Measurements from ENCODE around the gene TOPBP1. TPM values are rescaled to one million over a fixed set of nuclear protein-coding genes. Genes with fewer than 3 reads are reported as not detected.

TOPBP1 gene
- total RNA-seq, 1 experiment from 2014 or later = 34.3 TPM

DNA sequence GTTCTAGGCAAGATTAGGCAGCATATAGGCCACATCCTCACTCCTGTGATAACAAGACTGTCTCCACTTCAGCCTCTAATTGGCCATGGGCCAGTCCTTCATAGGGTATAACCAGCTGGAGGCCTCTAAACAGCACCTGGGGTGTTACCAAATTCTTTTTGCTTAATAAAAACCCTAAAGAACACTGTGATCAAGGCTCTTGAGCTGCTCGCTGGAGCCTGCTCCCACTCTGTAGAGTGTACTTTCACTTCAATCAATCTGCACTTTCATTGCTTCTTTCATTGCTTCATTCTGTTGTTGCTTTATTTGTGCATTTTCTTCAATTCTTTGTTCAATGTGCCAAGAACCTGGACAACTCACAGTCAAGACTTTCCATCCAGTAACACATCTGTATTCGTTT, 36.2 kb upstream of the TOPBP1 start:
- ChIA-PET POLR2A (no interaction called here), CTCF (no interaction called here)
- Mint-ChIP-seq H3K9me3 (peaks cover 10% of the 10 kb centered on the region), H3K27ac (no peak overlapping the region), H3K27me3 (ENCODE audit: low read depth) (no peaks in the 10 kb centered on the region), H3K4me1 (no peaks in the 10 kb centered on the region), H3K36me3 (no peaks in the 10 kb centered on the region), H3K4me3 (no peak overlapping the region)
- no peak for TF ChIP-seq TEAD1 (CRISPR knock-in tag; IDR thresholded peaks at IDR 0.05)
- no peak for TF ChIP-seq JUN (CRISPR knock-in tag; IDR thresholded peaks at IDR 0.05)
- TF ChIP-seq, protein P1, sequence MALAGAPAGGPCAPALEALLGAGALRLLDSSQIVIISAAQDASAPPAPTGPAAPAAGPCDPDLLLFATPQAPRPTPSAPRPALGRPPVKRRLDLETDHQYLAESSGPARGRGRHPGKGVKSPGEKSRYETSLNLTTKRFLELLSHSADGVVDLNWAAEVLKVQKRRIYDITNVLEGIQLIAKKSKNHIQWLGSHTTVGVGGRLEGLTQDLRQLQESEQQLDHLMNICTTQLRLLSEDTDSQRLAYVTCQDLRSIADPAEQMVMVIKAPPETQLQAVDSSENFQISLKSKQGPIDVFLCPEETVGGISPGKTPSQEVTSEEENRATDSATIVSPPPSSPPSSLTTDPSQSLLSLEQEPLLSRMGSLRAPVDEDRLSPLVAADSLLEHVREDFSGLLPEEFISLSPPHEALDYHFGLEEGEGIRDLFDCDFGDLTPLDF (CRISPR knock-in tag; IDR thresholded peaks at IDR 0.05) = no peak
- TF ChIP-seq, protein P2, sequence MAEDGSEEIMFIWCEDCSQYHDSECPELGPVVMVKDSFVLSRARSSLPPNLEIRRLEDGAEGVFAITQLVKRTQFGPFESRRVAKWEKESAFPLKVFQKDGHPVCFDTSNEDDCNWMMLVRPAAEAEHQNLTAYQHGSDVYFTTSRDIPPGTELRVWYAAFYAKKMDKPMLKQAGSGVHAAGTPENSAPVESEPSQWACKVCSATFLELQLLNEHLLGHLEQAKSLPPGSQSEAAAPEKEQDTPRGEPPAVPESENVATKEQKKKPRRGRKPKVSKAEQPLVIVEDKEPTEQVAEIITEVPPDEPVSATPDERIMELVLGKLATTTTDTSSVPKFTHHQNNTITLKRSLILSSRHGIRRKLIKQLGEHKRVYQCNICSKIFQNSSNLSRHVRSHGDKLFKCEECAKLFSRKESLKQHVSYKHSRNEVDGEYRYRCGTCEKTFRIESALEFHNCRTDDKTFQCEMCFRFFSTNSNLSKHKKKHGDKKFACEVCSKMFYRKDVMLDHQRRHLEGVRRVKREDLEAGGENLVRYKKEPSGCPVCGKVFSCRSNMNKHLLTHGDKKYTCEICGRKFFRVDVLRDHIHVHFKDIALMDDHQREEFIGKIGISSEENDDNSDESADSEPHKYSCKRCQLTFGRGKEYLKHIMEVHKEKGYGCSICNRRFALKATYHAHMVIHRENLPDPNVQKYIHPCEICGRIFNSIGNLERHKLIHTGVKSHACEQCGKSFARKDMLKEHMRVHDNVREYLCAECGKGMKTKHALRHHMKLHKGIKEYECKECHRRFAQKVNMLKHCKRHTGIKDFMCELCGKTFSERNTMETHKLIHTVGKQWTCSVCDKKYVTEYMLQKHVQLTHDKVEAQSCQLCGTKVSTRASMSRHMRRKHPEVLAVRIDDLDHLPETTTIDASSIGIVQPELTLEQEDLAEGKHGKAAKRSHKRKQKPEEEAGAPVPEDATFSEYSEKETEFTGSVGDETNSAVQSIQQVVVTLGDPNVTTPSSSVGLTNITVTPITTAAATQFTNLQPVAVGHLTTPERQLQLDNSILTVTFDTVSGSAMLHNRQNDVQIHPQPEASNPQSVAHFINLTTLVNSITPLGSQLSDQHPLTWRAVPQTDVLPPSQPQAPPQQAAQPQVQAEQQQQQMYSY (CRISPR knock-in tag; IDR thresholded peaks at IDR 0.05) = no peak
- TF ChIP-seq ZBTB21 (CRISPR knock-in tag; IDR thresholded peaks at IDR 0.05; ENCODE audit: borderline replicate concordance) = no peak
- TF ChIP-seq, protein P3, sequence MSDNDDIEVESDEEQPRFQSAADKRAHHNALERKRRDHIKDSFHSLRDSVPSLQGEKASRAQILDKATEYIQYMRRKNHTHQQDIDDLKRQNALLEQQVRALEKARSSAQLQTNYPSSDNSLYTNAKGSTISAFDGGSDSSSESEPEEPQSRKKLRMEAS (CRISPR knock-in tag; IDR thresholded peaks at IDR 0.05) = no peak
- TF ChIP-seq JAZF1 (CRISPR knock-in tag; IDR thresholded peaks at IDR 0.05) = no peak
- TF ChIP-seq, protein P4, sequence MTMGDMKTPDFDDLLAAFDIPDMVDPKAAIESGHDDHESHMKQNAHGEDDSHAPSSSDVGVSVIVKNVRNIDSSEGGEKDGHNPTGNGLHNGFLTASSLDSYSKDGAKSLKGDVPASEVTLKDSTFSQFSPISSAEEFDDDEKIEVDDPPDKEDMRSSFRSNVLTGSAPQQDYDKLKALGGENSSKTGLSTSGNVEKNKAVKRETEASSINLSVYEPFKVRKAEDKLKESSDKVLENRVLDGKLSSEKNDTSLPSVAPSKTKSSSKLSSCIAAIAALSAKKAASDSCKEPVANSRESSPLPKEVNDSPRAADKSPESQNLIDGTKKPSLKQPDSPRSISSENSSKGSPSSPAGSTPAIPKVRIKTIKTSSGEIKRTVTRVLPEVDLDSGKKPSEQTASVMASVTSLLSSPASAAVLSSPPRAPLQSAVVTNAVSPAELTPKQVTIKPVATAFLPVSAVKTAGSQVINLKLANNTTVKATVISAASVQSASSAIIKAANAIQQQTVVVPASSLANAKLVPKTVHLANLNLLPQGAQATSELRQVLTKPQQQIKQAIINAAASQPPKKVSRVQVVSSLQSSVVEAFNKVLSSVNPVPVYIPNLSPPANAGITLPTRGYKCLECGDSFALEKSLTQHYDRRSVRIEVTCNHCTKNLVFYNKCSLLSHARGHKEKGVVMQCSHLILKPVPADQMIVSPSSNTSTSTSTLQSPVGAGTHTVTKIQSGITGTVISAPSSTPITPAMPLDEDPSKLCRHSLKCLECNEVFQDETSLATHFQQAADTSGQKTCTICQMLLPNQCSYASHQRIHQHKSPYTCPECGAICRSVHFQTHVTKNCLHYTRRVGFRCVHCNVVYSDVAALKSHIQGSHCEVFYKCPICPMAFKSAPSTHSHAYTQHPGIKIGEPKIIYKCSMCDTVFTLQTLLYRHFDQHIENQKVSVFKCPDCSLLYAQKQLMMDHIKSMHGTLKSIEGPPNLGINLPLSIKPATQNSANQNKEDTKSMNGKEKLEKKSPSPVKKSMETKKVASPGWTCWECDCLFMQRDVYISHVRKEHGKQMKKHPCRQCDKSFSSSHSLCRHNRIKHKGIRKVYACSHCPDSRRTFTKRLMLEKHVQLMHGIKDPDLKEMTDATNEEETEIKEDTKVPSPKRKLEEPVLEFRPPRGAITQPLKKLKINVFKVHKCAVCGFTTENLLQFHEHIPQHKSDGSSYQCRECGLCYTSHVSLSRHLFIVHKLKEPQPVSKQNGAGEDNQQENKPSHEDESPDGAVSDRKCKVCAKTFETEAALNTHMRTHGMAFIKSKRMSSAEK (CRISPR knock-in tag; IDR thresholded peaks at IDR 0.05; ENCODE audit: borderline replicate concordance) = no peak
- TF ChIP-seq ZNF671 (CRISPR knock-in tag; IDR thresholded peaks at IDR 0.05) = no peak
- TF ChIP-seq, protein P5, sequence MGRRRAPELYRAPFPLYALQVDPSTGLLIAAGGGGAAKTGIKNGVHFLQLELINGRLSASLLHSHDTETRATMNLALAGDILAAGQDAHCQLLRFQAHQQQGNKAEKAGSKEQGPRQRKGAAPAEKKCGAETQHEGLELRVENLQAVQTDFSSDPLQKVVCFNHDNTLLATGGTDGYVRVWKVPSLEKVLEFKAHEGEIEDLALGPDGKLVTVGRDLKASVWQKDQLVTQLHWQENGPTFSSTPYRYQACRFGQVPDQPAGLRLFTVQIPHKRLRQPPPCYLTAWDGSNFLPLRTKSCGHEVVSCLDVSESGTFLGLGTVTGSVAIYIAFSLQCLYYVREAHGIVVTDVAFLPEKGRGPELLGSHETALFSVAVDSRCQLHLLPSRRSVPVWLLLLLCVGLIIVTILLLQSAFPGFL (CRISPR knock-in tag; IDR thresholded peaks at IDR 0.05; ENCODE audit: borderline replicate concordance) = no peak
- no peak for TF ChIP-seq SOX15 (CRISPR knock-in tag; IDR thresholded peaks at IDR 0.05)
- no peak for TF ChIP-seq MLX (CRISPR knock-in tag; IDR thresholded peaks at IDR 0.05)
- TF ChIP-seq, protein P6, sequence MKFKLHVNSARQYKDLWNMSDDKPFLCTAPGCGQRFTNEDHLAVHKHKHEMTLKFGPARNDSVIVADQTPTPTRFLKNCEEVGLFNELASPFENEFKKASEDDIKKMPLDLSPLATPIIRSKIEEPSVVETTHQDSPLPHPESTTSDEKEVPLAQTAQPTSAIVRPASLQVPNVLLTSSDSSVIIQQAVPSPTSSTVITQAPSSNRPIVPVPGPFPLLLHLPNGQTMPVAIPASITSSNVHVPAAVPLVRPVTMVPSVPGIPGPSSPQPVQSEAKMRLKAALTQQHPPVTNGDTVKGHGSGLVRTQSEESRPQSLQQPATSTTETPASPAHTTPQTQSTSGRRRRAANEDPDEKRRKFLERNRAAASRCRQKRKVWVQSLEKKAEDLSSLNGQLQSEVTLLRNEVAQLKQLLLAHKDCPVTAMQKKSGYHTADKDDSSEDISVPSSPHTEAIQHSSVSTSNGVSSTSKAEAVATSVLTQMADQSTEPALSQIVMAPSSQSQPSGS (CRISPR knock-in tag; IDR thresholded peaks at IDR 0.05; ENCODE audit: borderline replicate concordance, low read depth) = no peak
- no peak for TF ChIP-seq ZNF416 (CRISPR knock-in tag; IDR thresholded peaks at IDR 0.05)
- TF ChIP-seq ZNF263 (CRISPR knock-in tag; IDR thresholded peaks at IDR 0.05; ENCODE audit: low read depth) = no peak
- TF ChIP-seq TEAD4 (CRISPR knock-in tag; IDR thresholded peaks at IDR 0.05) = no peak
- no peak for TF ChIP-seq FOXK1 (CRISPR knock-in tag; IDR thresholded peaks at IDR 0.05)
- TF ChIP-seq, protein P7, sequence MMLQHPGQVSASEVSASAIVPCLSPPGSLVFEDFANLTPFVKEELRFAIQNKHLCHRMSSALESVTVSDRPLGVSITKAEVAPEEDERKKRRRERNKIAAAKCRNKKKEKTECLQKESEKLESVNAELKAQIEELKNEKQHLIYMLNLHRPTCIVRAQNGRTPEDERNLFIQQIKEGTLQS (CRISPR knock-in tag; conservative IDR thresholded peaks at IDR 0.05) = no peak
- ATAC-seq (no peak), DNase-seq (ENCODE audit: low spot score) (no peak)
